Mesothelial cell of epicardium (in vitro differentiated cells): ENCODE results near the gene TPI1. TPM values are rescaled to one million over a fixed set of nuclear protein-coding genes. Genes with fewer than 3 reads are reported as not detected.

Experiments used
- DNase-seq, 2 experiments: peaks; one replicate each; pipeline ENCODE4 v3.0.0; 2021; ENCODE audit warnings: low spot score in 2 of 2; ENCODE audit not compliant: unreplicated experiment in 2 of 2
- H3K27ac Mint-ChIP-seq: 2 replicates; pipeline ENCODE4 v1.8.0; 2021; ENCODE audit warnings: mixed read lengths
- H3K27me3 Mint-ChIP-seq: 2 replicates; pipeline ENCODE4 v1.8.0; 2021; ENCODE audit warnings: low read depth, mixed read lengths
- H3K36me3 Mint-ChIP-seq: 2 replicates; pipeline ENCODE4 v1.8.0; 2021; ENCODE audit warnings: mixed read lengths
- H3K4me1 Mint-ChIP-seq: 2 replicates; pipeline ENCODE4 v1.8.0; 2021; ENCODE audit warnings: mixed read lengths
- H3K4me3 Mint-ChIP-seq: 2 replicates; pipeline ENCODE4 v1.8.0; 2021; ENCODE audit warnings: mild to moderate bottlenecking, moderate library complexity, mixed read lengths
- H3K9me3 Mint-ChIP-seq: 2 replicates; pipeline ENCODE4 v1.8.0; 2021; ENCODE audit warnings: mixed read lengths
- CTCF ChIP-seq: fragments of 200-600 bp; sonication (generic); IDR thresholded peaks from one replicate; pipeline ENCODE4 v1.5.0; 2021; ENCODE audit warnings: antibody characterized with exemption; ENCODE audit not compliant: unreplicated experiment
- total RNA-seq: library from RNA; stranded (reverse); gene quantifications from 3 replicates; pipeline ENCODE4 v1.2.1, GENCODE V29; 2021

Gene TPI1
- total RNA-seq, 1 donor from 2014 or later = 473 TPM

GRCh38 chr12:6909421-6910145 lies 42.3 kb downstream of the TPI1 start:
- no peak for DNase-seq
- Mint-ChIP-seq H3K4me3 (no peak overlapping the region), H3K9me3 (no peaks in the 10 kb centered on the region), H3K4me1 (peaks cover 11% of the 10 kb centered on the region), H3K36me3 (no peaks in the 10 kb centered on the region), H3K27ac (no peak overlapping the region), H3K27me3 (peaks cover 35% of the 10 kb centered on the region)
- no peak for TF ChIP-seq CTCF

GRCh38 chr12:6912164-6912935 lies 45.0 kb downstream of the TPI1 start:
- Mint-ChIP-seq H3K27me3 (peaks cover 54% of the 10 kb centered on the region), H3K36me3 (peaks cover 2% of the 10 kb centered on the region), H3K4me1 (peaks cover 20% of the 10 kb centered on the region), H3K4me3 (peak overlapping the region; percentile 32), H3K27ac (no peak overlapping the region), H3K9me3 (no peaks in the 10 kb centered on the region)
- TF ChIP-seq CTCF = no peak
- no peak for DNase-seq

GRCh38 chr12:6914246-6914946 lies 47.1 kb downstream of the TPI1 start, which contains the start of gene ENO2:
ENO2 (plus strand) TSS chr12:6914580; CDS start chr12:6915833, 1,253 bp downstream.
- peak in 1 of 2 experiments; percentile 71 for DNase-seq
- Mint-ChIP-seq H3K9me3 (no peaks in the 10 kb centered on the region), H3K27ac (peak within 1 kb of the TSS; percentile 36), H3K36me3 (peaks cover 2% of the 10 kb centered on the region), H3K4me1 (peaks cover 20% of the 10 kb centered on the region), H3K27me3 (peaks cover 54% of the 10 kb centered on the region), H3K4me3 (peak within 1 kb of the TSS; percentile 82)
- no peak for TF ChIP-seq CTCF

DNA sequence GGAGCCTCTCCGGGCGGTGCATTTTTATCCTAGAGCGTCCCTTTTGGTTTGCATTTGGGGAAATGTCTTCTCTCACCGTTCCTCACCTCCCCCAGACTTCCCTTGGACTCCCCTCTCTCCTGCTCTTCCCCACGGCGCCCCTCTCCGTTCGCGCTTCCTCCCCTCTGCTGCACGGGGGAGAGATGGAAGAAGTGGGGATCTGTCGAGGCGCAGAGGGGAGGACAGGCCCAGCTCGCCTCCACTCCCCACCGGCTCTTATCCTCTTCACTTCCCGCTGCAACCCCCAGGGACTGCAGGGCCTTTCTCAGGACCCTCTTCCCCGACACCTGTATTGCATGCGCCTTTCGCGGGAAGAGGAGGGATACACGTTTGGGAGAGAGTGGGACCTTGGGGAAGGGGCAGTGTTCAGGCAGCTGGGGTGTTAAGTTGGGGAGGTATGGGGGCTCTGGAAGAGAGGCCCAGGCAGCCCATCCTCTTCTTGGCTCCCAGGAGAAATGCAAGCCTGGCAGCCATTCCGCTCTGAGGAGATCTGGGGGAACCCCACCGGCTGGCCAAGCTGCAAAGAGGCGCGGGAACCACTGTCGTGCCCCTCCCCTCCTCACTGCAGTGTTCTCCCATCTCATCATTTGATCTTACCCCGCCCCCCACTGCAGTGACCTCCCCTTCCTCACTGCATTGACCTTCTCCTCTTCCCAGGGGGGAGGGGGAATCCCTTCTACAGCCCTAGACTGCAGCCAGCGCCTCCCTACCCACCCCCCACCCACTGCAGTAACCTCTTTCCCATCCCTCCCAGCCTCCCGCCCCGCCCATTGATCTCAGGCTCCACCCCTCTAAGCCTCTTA lies 47.8 kb downstream of the TPI1 start:
- peaks cover 6% of the 10 kb centered on the region for H3K36me3 Mint-ChIP-seq
- H3K27me3 Mint-ChIP-seq = peaks cover 54% of the 10 kb centered on the region
- H3K4me3 Mint-ChIP-seq = peak overlapping the region; percentile 82
- DNase-seq = no peak
- peaks cover 20% of the 10 kb centered on the region for H3K4me1 Mint-ChIP-seq
- peak overlapping the region; percentile 36 for H3K27ac Mint-ChIP-seq
- no peaks in the 10 kb centered on the region for H3K9me3 Mint-ChIP-seq
- no peak for TF ChIP-seq CTCF

DNA sequence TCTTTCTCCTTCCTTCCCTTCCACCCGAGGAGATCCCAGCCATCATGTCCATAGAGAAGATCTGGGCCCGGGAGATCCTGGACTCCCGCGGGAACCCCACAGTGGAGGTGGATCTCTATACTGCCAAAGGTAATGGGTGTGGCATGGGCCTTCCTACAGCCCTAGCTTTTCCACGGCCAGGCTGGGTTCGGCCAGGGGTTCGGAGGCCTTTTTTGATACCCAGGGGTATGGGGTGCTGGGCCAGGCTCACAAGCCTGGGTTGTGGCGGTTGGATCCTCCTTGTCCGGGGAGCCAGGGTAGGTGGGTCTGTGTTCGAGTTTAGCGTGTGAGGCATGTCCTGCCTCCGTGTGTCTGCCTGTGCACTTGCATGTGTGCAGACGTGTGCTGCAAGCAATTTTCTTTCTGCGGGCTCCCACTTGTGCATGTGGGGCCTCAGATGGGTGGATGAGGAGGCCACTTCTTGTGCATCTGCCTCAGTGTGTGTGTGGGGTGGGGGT lies 48.5 kb downstream of the TPI1 start:
- no peak overlapping the region for H3K27ac Mint-ChIP-seq
- no peak for DNase-seq
- no peak for TF ChIP-seq CTCF
- peaks cover 53% of the 10 kb centered on the region for H3K27me3 Mint-ChIP-seq
- peaks cover 6% of the 10 kb centered on the region for H3K36me3 Mint-ChIP-seq
- no peaks in the 10 kb centered on the region for H3K9me3 Mint-ChIP-seq
- H3K4me1 Mint-ChIP-seq = peaks cover 20% of the 10 kb centered on the region
- peak overlapping the region; percentile 82 for H3K4me3 Mint-ChIP-seq
